Measurements from ENCODE around the gene TPCN1.

Gene TPCN1

GRCh38 chr12:113347107-113347506, 125.8 kb downstream of the TPCN1 start:
- no peak for DNase-seq

- DNase-seq, result no peak
Observed at GRCh38 chr12:113347892-113348291, 126.6 kb downstream of the TPCN1 start.

Data from KG1 (cell line).